Hippocampal formation (tissue), 2 donors: ENCODE measurements around the gene COX6B2.

Experiments
- DNase-seq, 2 donors: peaks; one replicate each; lab custom pipeline; 2025; lab: John Stamatoyannopoulos, UW

COX6B2 gene

GRCh38 chr19:55362174-55362989, 7.9 kb upstream of the COX6B2 start:
- no peak for DNase-seq

- DNase-seq = no peak
These were observed 6.4 kb upstream of the COX6B2 start for GRCh38 chr19:55360902-55361301.

GRCh38 chr19:55358943-55359908, 4.7 kb upstream of the COX6B2 start:
- DNase-seq = no peak

GRCh38 chr19:55358493-55358892, 4.0 kb upstream of the COX6B2 start:
- DNase-seq = no peak

GRCh38 chr19:55355213-55355821, 798 bp upstream of the COX6B2 start:
- no peak for DNase-seq

- no peak for DNase-seq
These were observed 469 bp downstream of the COX6B2 start for GRCh38 chr19:55353803-55354697.

- DNase-seq = no peak
These were observed 1.1 kb downstream of the COX6B2 start for GRCh38 chr19:55353356-55353802.

GRCh38 chr19:55352549-55353145, 1.9 kb downstream of the COX6B2 start:
- no peak for DNase-seq

GRCh38 chr19:55352040-55352439, 2.5 kb downstream of the COX6B2 start:
- no peak for DNase-seq

- no peak for DNase-seq
These were observed 3.8 kb downstream of the COX6B2 start for GRCh38 chr19:55350620-55351315.

- DNase-seq = no peak
These were observed 6.0 kb downstream of the COX6B2 start for GRCh38 chr19:55348317-55349034.

GRCh38 chr19:55347442-55348009, 7.0 kb downstream of the COX6B2 start:
- DNase-seq = no peak

GRCh38 chr19:55346725-55347441, 7.6 kb downstream of the COX6B2 start:
- DNase-seq = no peak

GRCh38 chr19:55345818-55346724, 8.4 kb downstream of the COX6B2 start:
- DNase-seq = no peak

GRCh38 chr19:55345101-55345817, 9.3 kb downstream of the COX6B2 start:
- no peak for DNase-seq

- DNase-seq = peak in 1 of 2 donors; percentile 70
These were observed 10.1 kb downstream of the COX6B2 start for GRCh38 chr19:55344444-55344843.
